ENCODE results near the gene KIAA1217. TPM values are rescaled to one million over a fixed set of nuclear protein-coding genes. Genes with fewer than 3 reads are reported as not detected.
A peak's percentile ranks its signal among the peaks of the same experiment; 100 is the strongest.

The KIAA1217 gene
- total RNA-seq, 1 donor from 2014 or later, result 54.3 TPM

DNA sequence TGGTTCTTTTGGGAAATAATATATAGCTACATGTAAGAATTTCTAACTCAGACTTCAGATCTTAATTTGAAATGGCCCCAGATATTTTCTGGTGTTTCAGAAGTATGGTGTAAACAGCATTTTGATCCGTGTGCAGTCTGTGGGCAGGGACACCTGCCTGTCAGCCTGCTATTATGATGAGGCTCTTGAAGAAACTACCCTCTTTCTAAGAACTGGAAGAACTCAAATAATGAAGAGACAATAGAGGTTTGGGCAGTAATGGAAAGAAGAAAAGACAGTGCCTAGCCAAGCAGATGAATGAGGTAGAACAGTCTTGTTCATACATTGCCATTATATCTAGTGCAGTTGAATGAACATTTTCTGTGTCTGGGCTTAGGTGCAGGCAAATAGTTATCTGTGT is 258.2 kb downstream of the KIAA1217 start:
- peak overlapping the region; percentile 38 for H3K27ac ChIP-seq
- no peaks in the 10 kb centered on the region for H3K36me3 ChIP-seq
- no peaks in the 10 kb centered on the region for H3K9me3 ChIP-seq
- H3K4me1 ChIP-seq, result peaks cover 42% of the 10 kb centered on the region
- H3K27me3 ChIP-seq, result no peaks in the 10 kb centered on the region
- intact Hi-C loops (cut with DNase I), result no loop called here
- H3K4me3 ChIP-seq, result peak overlapping the region in 1 of 2 donors; percentile 19
- no peak for DNase-seq (ENCODE audit: extremely low spot score in 2 of 2)
- TF ChIP-seq, protein P1, sequence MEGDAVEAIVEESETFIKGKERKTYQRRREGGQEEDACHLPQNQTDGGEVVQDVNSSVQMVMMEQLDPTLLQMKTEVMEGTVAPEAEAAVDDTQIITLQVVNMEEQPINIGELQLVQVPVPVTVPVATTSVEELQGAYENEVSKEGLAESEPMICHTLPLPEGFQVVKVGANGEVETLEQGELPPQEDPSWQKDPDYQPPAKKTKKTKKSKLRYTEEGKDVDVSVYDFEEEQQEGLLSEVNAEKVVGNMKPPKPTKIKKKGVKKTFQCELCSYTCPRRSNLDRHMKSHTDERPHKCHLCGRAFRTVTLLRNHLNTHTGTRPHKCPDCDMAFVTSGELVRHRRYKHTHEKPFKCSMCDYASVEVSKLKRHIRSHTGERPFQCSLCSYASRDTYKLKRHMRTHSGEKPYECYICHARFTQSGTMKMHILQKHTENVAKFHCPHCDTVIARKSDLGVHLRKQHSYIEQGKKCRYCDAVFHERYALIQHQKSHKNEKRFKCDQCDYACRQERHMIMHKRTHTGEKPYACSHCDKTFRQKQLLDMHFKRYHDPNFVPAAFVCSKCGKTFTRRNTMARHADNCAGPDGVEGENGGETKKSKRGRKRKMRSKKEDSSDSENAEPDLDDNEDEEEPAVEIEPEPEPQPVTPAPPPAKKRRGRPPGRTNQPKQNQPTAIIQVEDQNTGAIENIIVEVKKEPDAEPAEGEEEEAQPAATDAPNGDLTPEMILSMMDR (IDR thresholded peaks at IDR 0.05), result no peak
- TF ChIP-seq POLR2AphosphoS5 (IDR thresholded peaks at IDR 0.05; ENCODE audit: insufficient read depth in 1 of 2, low read depth in 1 of 2) (no peak), POLR2A (IDR thresholded peaks at IDR 0.05) (no peak)

DNA sequence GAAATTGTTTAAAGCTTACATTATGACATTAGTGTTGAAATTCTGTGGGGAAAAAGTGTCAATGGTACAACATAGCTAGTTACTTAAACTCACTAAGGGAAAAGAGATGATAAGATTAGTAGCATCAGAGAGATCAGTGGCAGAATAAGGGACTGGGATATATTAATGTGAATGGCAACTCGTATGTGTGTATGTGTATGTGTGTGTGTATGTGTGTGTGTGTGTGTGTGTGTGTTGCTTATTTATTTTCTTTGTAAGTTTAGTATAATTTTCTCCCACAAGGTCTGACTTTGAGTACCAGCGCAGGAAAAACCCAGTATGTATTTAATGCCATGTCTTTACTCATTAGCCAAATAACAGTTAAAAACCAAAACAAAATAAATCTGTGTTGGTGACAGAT is 258.7 kb downstream of the KIAA1217 start:
- Histone ChIP-seq H3K4me3 (peak overlapping the region in 1 of 2 donors; percentile 19), H3K36me3 (no peaks in the 10 kb centered on the region), H3K9me3 (no peaks in the 10 kb centered on the region), H3K4me1 (peaks cover 38% of the 10 kb centered on the region), H3K27me3 (no peaks in the 10 kb centered on the region), H3K27ac (peak overlapping the region; percentile 38)
- TF ChIP-seq, protein P1 (IDR thresholded peaks at IDR 0.05), result no peak
- TF ChIP-seq POLR2A (IDR thresholded peaks at IDR 0.05) (no peak), POLR2AphosphoS5 (IDR thresholded peaks at IDR 0.05; ENCODE audit: insufficient read depth in 1 of 2, low read depth in 1 of 2) (no peak)
- intact Hi-C loops (cut with DNase I), result no loop called here
- DNase-seq (ENCODE audit: extremely low spot score in 2 of 2), result no peak

DNA sequence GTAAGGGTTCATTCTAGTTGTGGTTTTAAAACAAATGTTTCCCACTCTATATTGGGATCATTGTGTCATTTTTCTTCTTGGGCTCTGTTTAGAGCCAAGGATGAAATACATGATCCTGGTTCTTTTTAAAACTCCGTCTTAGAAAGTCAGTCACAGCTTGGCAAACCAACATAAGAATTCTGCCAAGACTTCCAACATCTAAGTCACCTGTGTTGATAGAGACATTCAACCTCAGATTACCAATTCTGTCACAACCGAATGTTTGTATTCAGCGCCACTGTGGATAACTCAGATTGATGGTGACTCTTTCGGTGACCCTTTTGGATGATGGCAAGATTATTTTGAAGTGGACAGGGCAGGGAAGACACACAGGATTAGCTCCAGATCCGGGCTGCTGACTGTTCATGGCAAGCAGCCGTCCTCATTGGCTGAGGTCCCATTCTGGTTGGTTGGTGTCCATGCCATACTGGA is 259.4 kb downstream of the KIAA1217 start:
- Histone ChIP-seq H3K27ac (no peak overlapping the region), H3K27me3 (no peaks in the 10 kb centered on the region), H3K4me3 (peak overlapping the region in 1 of 2 donors; percentile 18), H3K36me3 (peaks cover 0 to 2% of the 10 kb centered on the region in 2 donors), H3K4me1 (peaks cover 31% of the 10 kb centered on the region), H3K9me3 (no peaks in the 10 kb centered on the region)
- intact Hi-C loops (cut with DNase I), result no loop called here
- no peak for TF ChIP-seq POLR2A (IDR thresholded peaks at IDR 0.05)
- TF ChIP-seq, protein P1 (IDR thresholded peaks at IDR 0.05), result no peak
- no peak for TF ChIP-seq POLR2AphosphoS5 (IDR thresholded peaks at IDR 0.05; ENCODE audit: insufficient read depth in 1 of 2, low read depth in 1 of 2)
- no peak for DNase-seq (ENCODE audit: extremely low spot score in 2 of 2)

DNA sequence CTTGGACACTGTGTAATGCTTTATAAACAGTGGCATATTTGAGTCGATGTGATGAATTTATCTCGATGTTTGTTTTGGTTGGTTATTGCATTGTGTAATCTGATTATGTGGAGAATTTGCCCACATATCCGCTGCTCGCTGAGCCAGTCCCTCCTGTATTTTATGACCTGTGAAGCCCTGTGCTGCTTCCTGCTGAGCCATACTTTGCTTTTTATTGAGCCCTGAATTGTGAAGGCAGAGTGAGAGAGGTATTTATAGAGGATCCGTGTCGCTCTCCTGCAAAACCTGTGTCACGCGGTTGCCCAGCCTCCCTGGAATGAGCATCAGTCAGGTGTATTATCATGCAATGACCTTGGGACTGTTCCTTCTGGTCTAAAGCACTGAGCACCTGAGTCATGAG is 261.1 kb downstream of the KIAA1217 start:
- TF ChIP-seq POLR2AphosphoS5 (IDR thresholded peaks at IDR 0.05; ENCODE audit: insufficient read depth in 1 of 2, low read depth in 1 of 2) (no peak), POLR2A (IDR thresholded peaks at IDR 0.05) (no peak)
- TF ChIP-seq, protein P1 (IDR thresholded peaks at IDR 0.05), result no peak
- no peaks in the 10 kb centered on the region for H3K27me3 ChIP-seq
- H3K4me3 ChIP-seq, result no peak overlapping the region
- no peak overlapping the region for H3K27ac ChIP-seq
- intact Hi-C loops (cut with DNase I), result no loop called here
- DNase-seq (ENCODE audit: extremely low spot score in 2 of 2), result no peak
- peaks cover 15% of the 10 kb centered on the region for H3K4me1 ChIP-seq
- peaks cover 0 to 10% of the 10 kb centered on the region in 2 donors for H3K36me3 ChIP-seq
- no peaks in the 10 kb centered on the region for H3K9me3 ChIP-seq

DNA sequence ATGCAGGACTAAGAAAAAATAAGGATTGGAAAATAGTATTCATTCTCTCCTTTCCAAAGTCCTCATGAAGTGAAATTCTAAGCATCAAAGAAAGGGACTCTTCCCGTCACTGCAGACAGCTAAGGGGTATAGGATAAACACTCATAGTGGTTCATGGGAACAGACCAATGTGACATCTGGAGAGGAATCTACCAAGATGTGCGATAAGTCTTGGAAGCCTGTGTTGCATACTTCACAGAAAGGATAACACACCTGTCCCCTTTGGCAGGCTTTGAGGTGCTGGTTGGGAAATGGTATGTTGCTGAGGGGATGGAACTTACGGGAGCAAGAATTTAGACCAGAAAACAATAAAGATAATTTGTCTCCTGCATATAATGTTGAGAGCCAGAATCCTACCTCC is 266.7 kb downstream of the KIAA1217 start:
- H3K4me1 ChIP-seq, result no peaks in the 10 kb centered on the region
- no peaks in the 10 kb centered on the region for H3K27me3 ChIP-seq
- no peak overlapping the region for H3K27ac ChIP-seq
- peaks cover 0 to 10% of the 10 kb centered on the region in 2 donors for H3K36me3 ChIP-seq
- H3K9me3 ChIP-seq, result no peaks in the 10 kb centered on the region
- intact Hi-C loops (cut with DNase I), result no loop called here
- no peak for DNase-seq (ENCODE audit: extremely low spot score in 2 of 2)
- H3K4me3 ChIP-seq, result no peak overlapping the region
- TF ChIP-seq POLR2A (IDR thresholded peaks at IDR 0.05) (no peak), POLR2AphosphoS5 (IDR thresholded peaks at IDR 0.05; ENCODE audit: insufficient read depth in 1 of 2, low read depth in 1 of 2) (no peak)
- TF ChIP-seq, protein P1 (IDR thresholded peaks at IDR 0.05), result no peak
